ENCODE data around the gene FBXO27.
"Not testable (repeated sequence)": the region's sequence is repeated elsewhere in the genome, so short reads cannot be mapped to it uniquely, and the experiment has no call there.

FBXO27 gene

GRCh38 chr19:39045506-39045905, 13.2 kb upstream of the FBXO27 start:
- DNase-seq (ENCODE audit: low read depth in 2 of 2, low spot score in 1 of 2): no peak

DNA sequence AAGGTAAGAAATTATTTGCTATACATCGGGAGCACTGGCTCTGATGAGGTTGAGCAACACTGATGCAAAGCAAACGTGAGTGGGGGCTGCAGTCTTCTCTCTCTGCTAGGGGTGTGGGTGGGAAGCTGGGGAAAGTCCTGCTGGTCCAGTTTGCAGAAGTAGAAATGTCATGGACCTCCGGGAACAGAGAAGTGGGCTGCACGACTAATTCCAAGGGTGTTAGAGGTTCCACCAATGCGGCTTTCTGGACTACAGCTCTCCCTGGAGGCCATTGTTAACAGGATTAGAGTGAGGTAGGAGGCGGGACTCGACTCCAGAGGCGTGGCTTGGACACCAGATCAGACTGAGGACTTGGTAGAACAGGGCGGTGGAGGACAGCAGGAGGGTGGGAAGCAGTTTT, 5.7 kb upstream of the FBXO27 start:
- no peak for DNase-seq (ENCODE audit: low read depth in 2 of 2, low spot score in 1 of 2)

GRCh38 chr19:39037194-39037593, 4.8 kb upstream of the FBXO27 start:
- no peak for DNase-seq (ENCODE audit: low read depth in 2 of 2, low spot score in 1 of 2)

GRCh38 chr19:39036581-39036980, 4.2 kb upstream of the FBXO27 start:
- DNase-seq (ENCODE audit: low read depth in 2 of 2, low spot score in 1 of 2): no peak

- peak; percentile 46 to 50 for DNase-seq (ENCODE audit: low read depth in 2 of 2, low spot score in 1 of 2)
These were observed 834 bp downstream of the FBXO27 start for GRCh38 chr19:39031368-39032062.

DNA sequence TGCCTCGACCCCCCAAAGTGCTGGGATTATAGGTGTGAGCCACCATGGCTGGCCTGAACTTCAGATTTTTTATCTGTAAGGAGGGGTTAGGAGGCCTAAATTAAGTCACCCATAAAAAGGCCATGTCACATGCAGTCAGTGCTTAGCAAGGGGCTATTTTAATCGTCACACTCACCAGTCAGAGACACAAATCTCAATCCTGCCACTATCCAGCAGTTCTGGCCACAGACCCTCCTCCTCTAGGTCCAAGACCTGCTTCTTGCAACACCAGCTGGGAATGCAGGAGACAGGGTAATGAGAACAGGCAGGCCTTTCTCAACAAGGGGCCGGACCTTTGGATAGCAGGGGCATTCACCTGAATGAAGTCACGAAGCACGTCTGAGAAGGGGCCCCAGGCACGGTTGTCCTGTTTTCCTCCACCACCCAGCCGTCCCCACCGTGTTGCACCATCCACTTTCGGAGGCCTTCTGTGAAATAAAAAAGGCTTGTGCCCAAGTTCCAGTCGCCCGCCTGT, 1.4 kb downstream of the FBXO27 start:
- DNase-seq (ENCODE audit: low read depth in 2 of 2, low spot score in 1 of 2): no peak

GRCh38 chr19:39024875-39025641, 7.3 kb downstream of the FBXO27 start:
- DNase-seq (ENCODE audit: low read depth in 2 of 2, low spot score in 1 of 2): no peak

DNA sequence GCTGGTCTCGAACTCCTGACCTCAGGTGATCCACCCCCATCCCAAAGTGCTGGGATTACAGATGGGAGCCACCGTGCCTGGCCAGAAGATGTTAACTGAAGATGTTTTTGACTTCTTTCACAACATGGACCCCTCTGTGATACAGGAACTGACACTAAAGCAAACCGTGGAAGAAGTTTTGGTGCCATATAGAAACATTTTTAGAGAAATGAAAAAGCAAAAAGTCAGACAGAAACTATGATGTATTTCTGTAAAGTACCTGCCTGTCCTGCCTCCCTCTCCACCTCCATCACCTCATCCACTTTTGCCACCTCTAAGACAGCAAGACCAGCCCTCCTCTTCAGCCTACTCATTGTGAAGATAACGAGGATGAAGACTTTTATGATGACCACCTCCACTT, 11.3 kb downstream of the FBXO27 start:
- DNase-seq (ENCODE audit: low read depth in 2 of 2, low spot score in 1 of 2): no peak

DNA sequence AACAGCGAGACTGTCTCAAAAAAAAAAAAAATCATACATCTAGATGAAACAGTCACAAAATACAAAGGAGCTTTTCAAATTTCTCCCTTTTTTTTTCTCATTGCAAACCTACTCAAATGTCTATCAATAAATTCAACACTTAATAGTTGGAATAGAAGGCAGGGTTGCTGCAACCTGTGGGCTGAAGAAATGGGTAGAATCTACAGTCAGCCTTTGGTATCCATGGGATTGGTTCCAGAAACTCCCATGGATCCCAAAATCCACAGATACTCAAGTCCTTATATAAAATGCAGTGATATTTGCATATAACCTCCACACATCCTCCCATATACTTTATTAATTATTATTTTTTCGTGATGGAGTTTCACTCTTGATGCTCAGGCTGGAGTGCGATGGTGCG, 14.7 kb downstream of the FBXO27 start:
- DNase-seq (ENCODE audit: low read depth in 2 of 2, low spot score in 1 of 2): no peak

DNA sequence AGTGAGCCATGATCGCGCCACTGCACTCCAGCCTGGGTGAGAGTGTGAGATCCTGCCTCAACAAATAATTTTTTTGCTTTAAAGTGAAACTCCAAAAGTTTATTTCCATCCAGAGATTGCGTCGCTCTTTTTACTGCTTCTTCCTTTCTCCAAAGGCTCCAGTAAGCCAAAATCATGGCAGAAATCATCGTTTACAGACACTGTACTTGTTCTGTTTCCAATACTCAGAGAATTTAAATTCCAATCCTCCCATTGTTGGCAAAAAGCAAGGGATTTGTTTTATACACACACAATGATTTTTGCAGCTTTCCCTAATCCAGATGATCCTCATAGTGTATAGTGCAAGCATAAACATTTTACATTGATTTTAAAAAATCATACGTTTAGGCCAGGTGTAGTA, 15.3 kb downstream of the FBXO27 start:
- no peak for DNase-seq (ENCODE audit: low read depth in 2 of 2, low spot score in 1 of 2)

DNA sequence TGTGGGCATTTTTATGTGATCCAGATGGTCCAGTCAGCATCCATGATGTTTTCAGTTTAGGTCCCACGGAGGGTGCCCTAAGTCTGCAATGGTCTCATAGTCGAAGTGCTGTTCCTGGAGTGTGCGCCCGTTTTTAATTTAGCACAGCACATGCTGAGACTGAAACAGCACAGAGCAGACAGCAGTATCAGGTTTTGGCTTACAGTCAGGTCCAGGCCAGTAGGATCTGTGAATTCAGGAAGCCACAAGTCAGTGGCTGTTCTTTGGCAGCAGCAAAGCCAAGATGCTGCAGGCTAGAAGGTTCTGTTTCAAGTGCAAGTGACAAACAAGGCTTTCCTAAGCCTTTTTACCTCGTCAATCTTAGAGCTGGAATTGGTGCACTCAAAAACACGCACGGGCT, 18.3 kb downstream of the FBXO27 start:
- no peak for DNase-seq (ENCODE audit: low read depth in 2 of 2, low spot score in 1 of 2)

- DNase-seq (ENCODE audit: low read depth in 2 of 2, low spot score in 1 of 2): no peak
These were observed 23.3 kb downstream of the FBXO27 start for GRCh38 chr19:39009001-39009400.

- no peak for DNase-seq (ENCODE audit: low read depth in 2 of 2, low spot score in 1 of 2)
These were observed 24.2 kb downstream of the FBXO27 start for GRCh38 chr19:39008137-39008536.

GRCh38 chr19:39007096-39007495, 25.3 kb downstream of the FBXO27 start:
- no peak for DNase-seq (ENCODE audit: low read depth in 2 of 2, low spot score in 1 of 2)

DNA sequence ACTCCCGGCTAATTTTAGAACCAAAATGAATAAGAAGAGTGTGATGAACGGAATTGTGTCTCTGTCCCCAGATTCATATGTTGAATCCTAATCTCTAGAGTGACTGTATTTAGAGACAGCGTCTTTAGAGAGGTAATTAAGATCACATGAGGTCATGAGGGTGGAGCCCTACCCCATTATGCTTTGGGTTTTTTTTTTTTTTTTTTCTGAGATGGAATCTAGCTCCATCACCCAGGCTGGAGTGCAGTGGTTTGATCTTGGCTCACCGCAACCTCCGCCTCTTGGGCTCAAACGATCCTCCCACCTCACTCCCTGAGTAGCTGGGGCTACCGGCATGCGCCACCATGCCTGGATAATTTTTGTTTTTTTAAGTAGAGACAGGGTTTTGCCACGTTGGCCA, 27.9 kb downstream of the FBXO27 start:
- DNase-seq (ENCODE audit: low read depth in 2 of 2, low spot score in 1 of 2): no peak

DNA sequence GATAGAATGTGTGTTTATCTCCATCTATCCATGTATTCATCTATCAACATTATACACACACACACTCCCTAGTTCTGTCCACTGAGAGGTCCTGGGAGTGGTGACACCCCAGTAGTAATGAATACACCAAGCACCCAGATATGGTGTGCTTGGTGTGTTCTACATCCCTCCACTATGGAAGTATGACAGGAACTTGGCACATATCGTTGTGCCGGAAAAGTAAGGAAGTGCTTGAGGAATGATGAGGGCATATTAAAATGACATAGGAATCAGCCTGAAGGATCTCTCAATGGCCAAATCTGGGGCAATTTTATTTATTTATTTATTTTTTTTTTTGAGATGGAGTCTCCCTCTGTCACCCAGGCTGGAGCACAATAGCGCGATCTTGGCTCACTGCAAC, 28.6 kb downstream of the FBXO27 start:
- no peak for DNase-seq (ENCODE audit: low read depth in 2 of 2, low spot score in 1 of 2)

DNA sequence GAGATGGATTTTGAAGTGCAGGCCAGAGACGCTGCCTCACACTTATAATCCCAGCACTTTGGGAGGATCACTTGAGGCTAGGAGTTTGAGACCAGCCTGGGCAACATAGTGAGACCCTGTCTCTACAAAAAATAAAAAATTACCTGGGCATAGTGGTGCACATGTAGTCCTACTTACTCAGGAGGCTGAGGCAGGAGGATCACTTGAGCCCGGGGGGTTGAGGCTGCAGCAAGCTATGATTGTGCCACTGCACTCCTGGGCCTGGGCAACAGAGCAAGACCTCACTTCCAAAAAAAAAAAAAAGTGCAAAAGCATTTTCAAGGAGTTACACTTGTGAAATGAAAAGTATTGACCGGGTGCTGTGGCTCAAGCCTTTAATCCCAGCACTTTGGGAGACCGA, 29.2 kb downstream of the FBXO27 start:
- no peak for DNase-seq (ENCODE audit: low read depth in 2 of 2, low spot score in 1 of 2)

DNA sequence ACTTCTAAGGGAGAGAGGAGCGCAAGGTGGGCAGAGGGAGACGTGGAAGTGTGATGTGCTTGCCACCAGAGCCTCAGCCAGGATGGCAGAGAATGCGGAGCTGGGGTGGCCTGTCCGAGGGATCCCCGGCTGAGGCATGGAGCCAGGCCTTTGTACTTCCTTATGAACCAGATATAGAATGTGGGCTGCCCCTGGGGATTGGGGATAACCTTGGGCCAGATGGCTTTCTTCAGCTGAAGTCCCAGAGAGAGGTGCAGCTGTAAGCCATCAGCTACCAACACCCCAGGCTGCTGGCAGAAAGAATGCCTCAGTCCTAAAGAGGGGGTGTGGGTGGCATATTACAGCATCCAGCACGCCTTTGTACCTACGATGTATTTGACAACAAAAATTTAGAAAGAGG, 31.3 kb downstream of the FBXO27 start:
- no peak for DNase-seq (ENCODE audit: low read depth in 2 of 2, low spot score in 1 of 2)

DNA sequence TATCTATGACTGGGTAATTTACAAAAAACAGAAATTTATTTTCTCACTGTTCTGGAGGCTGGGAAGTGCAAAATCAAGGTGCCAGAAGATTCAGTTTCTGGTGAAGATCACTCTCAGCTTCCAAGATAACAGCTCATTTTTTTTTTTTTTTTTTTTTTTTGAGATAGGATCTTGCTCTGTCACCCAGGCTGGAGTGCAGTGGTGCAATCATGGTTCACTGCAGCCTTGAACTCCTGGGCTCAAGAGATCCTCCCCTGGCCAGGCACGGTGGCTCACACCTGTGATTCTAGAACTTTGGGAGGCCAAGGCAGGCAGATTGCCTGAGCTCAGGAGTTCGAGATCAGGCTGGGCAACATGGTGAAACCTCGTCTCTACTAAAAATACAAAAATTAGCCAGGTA, 34.8 kb downstream of the FBXO27 start:
- DNase-seq (ENCODE audit: low read depth in 2 of 2, low spot score in 1 of 2): not testable (repeated sequence)

GRCh38 chr19:38993271-38993670, 39.1 kb downstream of the FBXO27 start:
- DNase-seq (ENCODE audit: low read depth in 2 of 2, low spot score in 1 of 2): no peak

DNA sequence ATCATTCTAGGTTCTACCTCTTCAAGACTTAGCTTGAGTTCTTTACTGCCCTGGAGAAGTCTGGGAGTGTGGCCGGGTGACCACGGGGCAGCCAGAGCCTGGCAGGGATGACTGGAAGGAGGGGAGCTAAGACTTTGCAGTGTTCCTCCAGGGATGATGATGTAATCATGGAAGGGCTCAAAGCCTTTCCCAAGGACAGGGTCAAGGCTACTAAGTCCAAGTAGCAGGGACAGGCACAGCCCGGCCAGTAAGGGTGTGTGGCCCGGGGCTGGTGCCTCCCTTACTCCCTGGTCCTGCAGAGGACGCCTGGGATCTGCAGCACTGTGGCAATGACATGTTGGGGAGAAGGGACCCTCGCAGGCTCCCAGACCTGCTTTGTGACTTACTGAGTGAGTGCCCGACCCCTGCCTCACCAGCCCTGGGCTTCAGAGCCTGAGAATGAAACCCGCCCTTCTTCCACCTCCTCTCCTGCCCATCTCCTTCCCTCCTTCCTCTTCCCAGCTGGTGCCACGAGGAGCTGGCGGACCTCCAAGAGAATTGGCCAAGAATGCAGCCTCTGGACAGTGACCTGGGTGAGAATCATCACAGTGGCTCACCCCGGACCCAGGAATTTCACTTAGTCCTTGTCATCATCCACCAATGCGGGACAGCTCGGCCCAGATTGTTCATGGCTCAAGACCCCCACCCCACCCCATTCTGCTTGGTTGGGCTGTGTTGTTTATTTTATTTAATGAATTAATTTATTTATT, 41.2 kb downstream of the FBXO27 start:
- DNase-seq (ENCODE audit: low read depth in 2 of 2, low spot score in 1 of 2): no peak

- DNase-seq (ENCODE audit: low read depth in 2 of 2, low spot score in 1 of 2): not testable (repeated sequence)
These were observed 42.7 kb downstream of the FBXO27 start for GRCh38 chr19:38989614-38990013.

All from stimulated activated CD8-positive, alpha-beta memory T cell treated with anti-CD3 and anti-CD28 coated beads, Interleukin-4, amount 100 ng/mL, for 1 hour (primary cell).